Lower leg skin (tissue), 4 donors: ENCODE results near the gene GYPC. TPM values are rescaled to one million over a fixed set of nuclear protein-coding genes. Genes with fewer than 3 reads are reported as not detected.

Experiments
- DNase-seq, 2 donors: peaks; one replicate each; pipeline ENCODE4 v3.0.0-alpha.2; 2019; ENCODE audit warnings: low spot score in 2 of 2
- H3K4me3 ChIP-seq: fragments of 200-600 bp; sonication (generic); 2 replicates; pipeline ENCODE4 v1.5.1; 2017; ENCODE audit warnings: mild to moderate bottlenecking, low read depth; ENCODE audit not compliant: poor library complexity, severe bottlenecking
- CTCF ChIP-seq, 3 donors: fragments of 450-650 bp; IDR thresholded peaks; one replicate each; pipeline ENCODE4 v1.5.1; 2016; ENCODE audit warnings: antibody characterized with exemption in 3 of 3, mild to moderate bottlenecking in 3 of 3, moderate library complexity in 2 of 3
- POLR2A ChIP-seq, 2 donors: fragments of 450-650 bp; IDR thresholded peaks; one replicate each; pipeline ENCODE4 v1.6.1; 2016 to 2017; ENCODE audit warnings: antibody characterized with exemption in 2 of 2, mild to moderate bottlenecking in 1 of 2, moderate library complexity in 1 of 2
- WGBS, 2 donors: methylation state at CpG; one replicate each; pipeline ENCODE4 v1.1.5; 2018; 5-methylcytosine and 5-hydroxymethylcytosine counted together
- intact Hi-C: fragments of 100-400 bp; cut with DNase I; formaldehyde crosslinking; loops from one replicate; pipeline ENCODE4 v1.15.0; 2023; ENCODE audit warnings: low total_unique reads
- total RNA-seq, 4 donors: library from RNA; depleted of rRNA; stranded (reverse); fragments of >200 nt; gene quantifications; one replicate each; pipeline ENCODE4 v1.1.0, GENCODE V29; 2016

The GYPC gene
- total RNA-seq: 10 to 100 TPM; 16.9 to 55.6 (median 21.7) TPM

GRCh38 chr2:126655500-126656430 lies at the start of gene GYPC:
TSS of gene GYPC (plus strand) at chr2:126656158. CDS start at chr2:126656264, 106 bp downstream.
- 17 to 28% methylated on average over 16 to 34 of the region's 51 CpGs for WGBS, 2 donors
- intact Hi-C loops: no loop called here
- peak; percentile 81 to 96 for DNase-seq
- peak within 1 kb of the TSS; percentile 45 for H3K4me3 ChIP-seq
- no peak for TF ChIP-seq CTCF (IDR thresholded peaks at IDR 0.05)
- TF ChIP-seq POLR2A (IDR thresholded peaks at IDR 0.05): no peak

- H3K4me3 ChIP-seq: no peak overlapping the region
- intact Hi-C loops: no loop called here
- no peak for DNase-seq
- 13 to 22% methylated on average over 1 of the region's 1 CpG for WGBS, 2 donors
- TF ChIP-seq CTCF (IDR thresholded peaks at IDR 0.05) (no peak), POLR2A (IDR thresholded peaks at IDR 0.05) (no peak)
These were observed 41.3 kb upstream of the GYPC start for GRCh38 chr2:126614524-126615227.

- H3K4me3 ChIP-seq: no peak overlapping the region
- intact Hi-C loops: no loop called here
- 83 to 93% methylated on average over 6 of the region's 6 CpGs for WGBS, 2 donors
- no peak for TF ChIP-seq CTCF (IDR thresholded peaks at IDR 0.05)
- TF ChIP-seq POLR2A (IDR thresholded peaks at IDR 0.05): no peak
- DNase-seq: no peak
These were observed 39.3 kb upstream of the GYPC start for GRCh38 chr2:126616606-126617069.

- intact Hi-C loops: no loop called here
- TF ChIP-seq POLR2A (IDR thresholded peaks at IDR 0.05) (no peak), CTCF (IDR thresholded peaks at IDR 0.05) (no peak)
- 76 to 92% methylated on average over 2 of the region's 2 CpGs for WGBS, 2 donors
These were observed 35.7 kb upstream of the GYPC start for GRCh38 chr2:126620302-126620701.

GRCh38 chr2:126623000-126623399 lies 33.0 kb upstream of the GYPC start:
- DNase-seq: no peak
- TF ChIP-seq POLR2A (IDR thresholded peaks at IDR 0.05) (no peak), CTCF (IDR thresholded peaks at IDR 0.05) (no peak)
- intact Hi-C loops: no loop called here
- 83 to 85% methylated on average over 3 of the region's 3 CpGs for WGBS, 2 donors
- no peak overlapping the region for H3K4me3 ChIP-seq

More at GRCh38 chr2:126620302-126620701, 35.7 kb upstream of the GYPC start:
- no peak for DNase-seq
- no peak overlapping the region for H3K4me3 ChIP-seq
